ENCODE measurements around the gene CD300C.

GRCh38 chr17:74543891-74544760 lies 1.8 kb downstream of the CD300C start:
- TF ChIP-seq CTCF (IDR thresholded peaks at IDR 0.05) = no peak
- no peak for TF ChIP-seq POLR2AphosphoS5 (IDR thresholded peaks at IDR 0.05)
- TF ChIP-seq POLR2A (IDR thresholded peaks at IDR 0.05) = no peak

Data from breast epithelium (tissue), 3 donors.